ENCODE measurements around the gene HDAC11. TPM values are rescaled to one million over a fixed set of nuclear protein-coding genes. Genes with fewer than 3 reads are reported as not detected.

The HDAC11 gene
- total RNA-seq, 1 donor from 2014 or later: 15.2 TPM

GRCh38 chr3:13544293-13544831 lies 64.3 kb downstream of the HDAC11 start:
- H3K4me1 Mint-ChIP-seq (ENCODE audit: low read depth): peaks cover 92% of the 10 kb centered on the region
- H3K27ac Mint-ChIP-seq (ENCODE audit: unreplicated experiment): peak overlapping the region; percentile 91
- DNase-seq (ENCODE audit: low spot score): peak; percentile 65
- no peaks in the 10 kb centered on the region for H3K27me3 Mint-ChIP-seq (ENCODE audit: low read depth)
- no peak for TF ChIP-seq CTCF (IDR thresholded peaks at IDR 0.05)
- H3K9me3 Mint-ChIP-seq (ENCODE audit: low read depth): peaks cover 3% of the 10 kb centered on the region
- H3K36me3 Mint-ChIP-seq (ENCODE audit: low read depth): no peaks in the 10 kb centered on the region
- no peak overlapping the region for H3K4me3 Mint-ChIP-seq (ENCODE audit: unreplicated experiment)

- Mint-ChIP-seq H3K27me3 (ENCODE audit: low read depth) (no peaks in the 10 kb centered on the region), H3K4me1 (ENCODE audit: low read depth) (peaks cover 92% of the 10 kb centered on the region), H3K4me3 (ENCODE audit: unreplicated experiment) (no peak overlapping the region), H3K9me3 (ENCODE audit: low read depth) (peaks cover 3% of the 10 kb centered on the region), H3K36me3 (ENCODE audit: low read depth) (no peaks in the 10 kb centered on the region), H3K27ac (ENCODE audit: unreplicated experiment) (peak overlapping the region; percentile 68)
- TF ChIP-seq CTCF (IDR thresholded peaks at IDR 0.05): no peak
- DNase-seq (ENCODE audit: low spot score): peak; percentile 59
Observed at GRCh38 chr3:13544951-13545651, 65.0 kb downstream of the HDAC11 start.

- Mint-ChIP-seq H3K36me3 (ENCODE audit: low read depth) (no peaks in the 10 kb centered on the region), H3K4me1 (ENCODE audit: low read depth) (peaks cover 90% of the 10 kb centered on the region), H3K27me3 (ENCODE audit: low read depth) (no peaks in the 10 kb centered on the region), H3K4me3 (ENCODE audit: unreplicated experiment) (no peak overlapping the region), H3K27ac (ENCODE audit: unreplicated experiment) (no peak overlapping the region), H3K9me3 (ENCODE audit: low read depth) (peaks cover 3% of the 10 kb centered on the region)
- peak; percentile 78 for DNase-seq (ENCODE audit: low spot score)
- no peak for TF ChIP-seq CTCF (IDR thresholded peaks at IDR 0.05)
Observed at GRCh38 chr3:13545952-13546454, 65.9 kb downstream of the HDAC11 start.

GRCh38 chr3:13546667-13547171 lies 66.6 kb downstream of the HDAC11 start:
- DNase-seq (ENCODE audit: low spot score): peak; percentile 80

More at GRCh38 chr3:13546667-13547171, 66.6 kb downstream of the HDAC11 start:
- Mint-ChIP-seq H3K36me3 (ENCODE audit: low read depth) (no peaks in the 10 kb centered on the region), H3K27me3 (ENCODE audit: low read depth) (no peaks in the 10 kb centered on the region), H3K4me3 (ENCODE audit: unreplicated experiment) (no peak overlapping the region), H3K4me1 (ENCODE audit: low read depth) (peaks cover 90% of the 10 kb centered on the region), H3K9me3 (ENCODE audit: low read depth) (peaks cover 3% of the 10 kb centered on the region), H3K27ac (ENCODE audit: unreplicated experiment) (peak overlapping the region; percentile 62)
- no peak for TF ChIP-seq CTCF (IDR thresholded peaks at IDR 0.05)

All from chondrocyte (in vitro differentiated cells).